Activated effector memory CD4-positive, alpha-beta T cell treated with anti-CD3 and anti-CD28 coated beads, Interleukin-2, amount 50 U/mL, for 16 hours (primary cell): ENCODE measurements around the gene LRRIQ1.

Experiments used
- DNase-seq: peaks from one replicate; pipeline ENCODE4 v3.0.0-alpha.2; 2020

The LRRIQ1 gene

DNA sequence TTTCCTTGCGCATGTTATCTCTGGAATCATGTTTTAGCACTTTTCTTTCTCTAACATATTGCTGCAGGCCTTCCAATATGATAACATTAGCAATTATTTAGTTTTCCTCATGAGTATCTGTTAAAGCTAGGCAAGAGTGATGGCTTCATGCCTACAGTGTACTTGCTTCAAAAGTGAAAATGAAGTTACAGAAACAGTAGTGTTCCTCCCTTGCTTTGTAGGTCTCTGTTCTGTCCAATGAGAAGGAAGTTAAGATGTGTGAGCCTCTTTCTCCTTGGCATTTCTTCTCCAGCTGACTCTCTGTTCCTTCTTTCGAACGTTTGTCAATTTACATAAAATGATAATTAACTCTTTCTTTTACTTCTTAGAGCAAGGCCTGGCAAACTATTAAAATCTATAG lies 22.2 kb downstream of the LRRIQ1 start:
- no peak for DNase-seq

DNA sequence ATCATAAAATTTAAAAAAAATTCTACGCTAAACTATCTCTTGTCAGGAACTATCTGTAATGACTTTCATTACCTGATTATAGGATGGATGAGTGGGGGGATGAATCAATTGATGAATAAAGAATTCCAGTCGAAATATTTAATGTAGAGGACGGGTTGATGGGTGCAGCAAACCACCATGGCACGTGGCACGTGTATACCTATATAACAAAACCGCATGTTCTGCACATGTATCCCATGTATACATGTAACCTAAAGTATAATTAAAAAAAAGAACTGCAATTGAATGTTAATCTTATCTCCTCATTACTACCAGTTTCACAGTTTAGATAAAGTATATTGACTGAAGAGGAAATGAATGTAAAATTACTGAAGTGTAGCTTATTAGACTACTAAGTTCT lies 23.4 kb downstream of the LRRIQ1 start:
- DNase-seq: no peak

GRCh38 chr12:85060916-85061315 lies 24.8 kb downstream of the LRRIQ1 start:
- DNase-seq: no peak

GRCh38 chr12:85065837-85066482 lies 29.8 kb downstream of the LRRIQ1 start:
- DNase-seq: no peak

DNA sequence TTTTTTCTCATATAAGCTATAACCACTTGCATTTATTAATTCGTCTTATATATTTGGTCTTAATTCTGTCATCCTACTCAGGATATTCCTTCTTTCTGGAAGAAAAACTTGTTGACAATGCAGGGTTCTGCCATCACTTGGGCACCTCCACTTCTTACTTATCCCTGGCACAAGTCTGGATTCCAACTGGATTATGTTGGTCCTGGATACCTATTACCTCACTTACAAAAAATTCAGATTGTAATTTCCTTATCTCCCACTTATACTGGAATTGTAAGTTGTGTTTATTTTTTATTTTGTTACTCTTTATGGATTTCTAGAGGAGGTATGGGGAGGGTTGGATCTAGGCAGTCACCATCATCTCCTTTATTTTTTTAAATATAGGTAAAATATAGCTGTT lies 36.7 kb downstream of the LRRIQ1 start:
- DNase-seq: no peak

DNA sequence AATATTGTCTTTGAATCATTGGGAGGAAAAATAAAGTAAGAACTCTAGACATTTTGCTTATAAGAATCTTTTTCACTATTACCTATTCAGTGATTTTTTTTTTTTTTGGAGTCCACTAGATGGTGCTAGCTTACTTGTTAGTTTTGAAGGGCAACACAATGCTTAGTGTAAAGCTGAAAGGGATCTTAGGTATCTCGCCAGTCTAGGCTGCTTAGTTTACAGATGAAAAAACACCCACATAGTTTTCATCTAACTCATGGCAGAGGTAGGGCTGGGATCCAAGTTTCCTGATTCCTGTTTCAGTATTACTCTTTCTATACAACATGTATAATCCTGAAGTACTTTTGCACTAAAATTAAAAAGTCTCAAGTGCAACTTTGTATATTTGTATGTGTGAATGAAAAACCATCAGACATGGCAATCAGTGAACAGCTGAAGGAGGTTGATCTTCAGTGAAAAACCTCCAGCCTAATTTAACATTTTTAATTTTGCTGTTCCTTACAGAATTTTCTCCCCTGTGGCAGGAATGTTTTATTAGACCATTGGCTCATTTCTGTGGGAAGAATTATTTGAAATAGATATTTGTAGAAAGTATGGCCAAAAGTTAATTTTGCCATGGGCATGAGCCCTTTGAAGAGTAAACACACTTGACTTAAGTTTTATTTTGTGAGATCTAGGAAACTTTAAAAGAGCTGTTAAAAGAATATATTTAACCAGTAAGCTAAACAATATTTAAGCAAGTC lies 40.7 kb downstream of the LRRIQ1 start:
- no peak for DNase-seq

DNA sequence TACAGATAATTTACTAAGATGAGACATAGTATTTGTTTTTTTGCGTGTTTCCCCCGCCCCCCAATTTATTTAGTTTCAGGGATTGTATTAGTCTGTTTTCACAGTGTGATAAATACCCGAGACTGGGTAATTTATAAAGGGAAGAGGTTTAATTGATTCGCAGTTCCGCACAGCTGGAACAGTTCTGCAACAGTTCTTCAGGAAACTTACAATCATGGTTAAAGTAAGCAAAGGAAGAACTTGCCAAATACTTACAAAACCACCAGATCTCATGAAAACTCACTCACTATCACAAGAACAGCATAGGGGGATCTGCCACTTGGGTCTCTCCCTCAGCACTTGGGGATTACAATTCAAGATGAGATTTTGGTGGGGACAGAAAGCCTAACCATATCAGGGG lies 48.9 kb downstream of the LRRIQ1 start:
- DNase-seq: no peak

GRCh38 chr12:85089792-85090191 lies 53.6 kb downstream of the LRRIQ1 start:
- no peak for DNase-seq

- DNase-seq: no peak
These were observed 56.7 kb downstream of the LRRIQ1 start for GRCh38 chr12:85092814-85093370.

DNA sequence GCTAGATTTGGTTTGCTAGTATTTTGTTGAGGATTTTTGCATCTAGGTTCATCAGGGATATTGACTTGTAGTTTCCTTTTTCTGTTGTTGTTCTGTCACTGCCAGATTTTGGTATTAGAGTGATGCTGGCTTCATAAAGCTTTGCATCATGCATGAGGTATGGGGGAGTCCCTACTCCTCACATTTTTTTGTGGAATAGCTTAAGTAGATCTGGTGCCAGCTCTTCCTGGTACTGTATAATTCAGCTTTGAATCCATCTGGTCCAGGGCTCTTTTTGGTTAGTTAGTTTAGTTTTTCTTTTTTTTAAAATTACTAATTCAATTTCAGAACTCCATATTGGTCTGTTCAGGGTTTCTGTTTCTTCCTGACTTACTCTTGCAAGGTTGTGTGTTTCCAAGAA lies 59.4 kb downstream of the LRRIQ1 start:
- no peak for DNase-seq

GRCh38 chr12:85130646-85131045 lies 94.5 kb downstream of the LRRIQ1 start:
- no peak for DNase-seq

GRCh38 chr12:85138833-85139232 lies 102.7 kb downstream of the LRRIQ1 start:
- no peak for DNase-seq

- no peak for DNase-seq
These were observed 111.2 kb downstream of the LRRIQ1 start for GRCh38 chr12:85147331-85147730.

- DNase-seq: no peak
These were observed 116.2 kb downstream of the LRRIQ1 start for GRCh38 chr12:85152311-85152729.

DNA sequence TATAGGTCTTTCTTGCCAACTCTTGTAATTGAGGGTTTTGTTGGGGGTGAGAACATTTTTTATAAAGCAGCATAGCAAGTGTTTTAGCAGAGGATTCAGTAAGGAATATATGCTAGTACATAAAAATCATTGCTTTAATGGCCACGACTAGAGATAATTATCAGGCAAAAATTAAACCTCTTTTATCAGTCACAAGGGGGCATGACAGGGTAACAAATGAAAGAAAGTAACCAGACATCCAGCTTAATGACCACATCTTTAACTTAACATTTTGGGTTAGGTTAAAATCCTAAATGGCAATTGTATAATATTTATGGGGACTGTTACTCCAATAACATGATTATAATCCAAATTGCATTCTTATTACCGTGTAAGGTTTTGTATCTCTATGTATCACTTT lies 119.6 kb downstream of the LRRIQ1 start:
- no peak for DNase-seq

GRCh38 chr12:85156569-85156968 lies 120.4 kb downstream of the LRRIQ1 start:
- no peak for DNase-seq

DNA sequence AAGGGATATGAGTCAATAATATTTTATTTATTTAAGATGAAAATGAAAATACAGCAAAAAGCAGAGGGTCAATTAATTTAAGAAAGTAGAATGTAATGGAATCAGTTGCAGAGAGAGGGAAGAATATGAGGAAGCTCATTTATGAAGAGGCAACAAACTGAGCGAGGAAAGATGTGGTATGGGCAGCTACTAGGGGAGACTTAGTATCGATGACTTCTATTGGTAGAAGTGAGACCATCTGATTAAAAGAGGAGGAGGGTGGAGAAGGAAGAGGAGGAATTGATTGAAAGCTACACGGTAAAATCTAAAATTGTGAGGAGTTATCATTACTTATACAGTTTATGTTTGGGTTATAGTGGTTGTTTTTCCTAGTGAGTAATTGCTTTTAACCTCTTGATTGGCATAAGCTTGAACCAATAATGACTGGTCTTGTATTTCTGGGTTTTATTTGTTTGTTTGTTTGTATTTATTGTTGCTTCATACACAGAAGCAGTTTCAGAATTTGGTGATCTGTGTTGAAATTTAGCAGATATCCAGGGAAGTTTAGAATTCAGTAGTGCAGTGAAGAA lies 121.0 kb downstream of the LRRIQ1 start:
- no peak for DNase-seq

GRCh38 chr12:85163752-85164321 lies 127.7 kb downstream of the LRRIQ1 start:
- DNase-seq: no peak

DNA sequence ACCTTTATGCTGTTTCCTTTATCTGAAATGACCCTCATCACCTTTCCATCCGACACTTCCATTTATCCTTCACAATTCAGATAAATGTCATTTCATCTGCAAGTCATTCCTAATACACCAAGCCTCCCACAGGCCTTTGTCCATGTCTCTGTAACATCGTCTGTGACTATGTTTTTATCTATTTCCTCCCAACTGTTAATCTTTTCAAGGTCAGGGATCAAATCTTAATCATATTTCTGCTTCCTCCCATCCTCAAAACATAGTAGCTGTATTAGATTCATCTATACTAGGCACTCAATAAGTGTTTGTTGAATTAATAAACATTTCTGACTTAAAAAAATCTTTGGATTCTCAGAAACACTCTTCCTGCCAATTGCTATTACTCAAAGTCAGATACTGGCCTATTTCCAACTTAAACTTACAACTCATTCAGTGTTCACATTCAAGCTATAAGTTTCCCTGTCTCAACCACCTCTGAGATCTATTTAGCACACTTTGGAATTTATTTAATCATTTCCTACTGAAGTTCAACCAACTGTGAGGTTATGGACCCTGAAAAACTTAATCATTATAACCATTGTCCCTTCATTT lies 143.6 kb downstream of the LRRIQ1 start:
- no peak for DNase-seq

GRCh38 chr12:85182699-85183098 lies 146.5 kb downstream of the LRRIQ1 start:
- no peak for DNase-seq

GRCh38 chr12:85183855-85184254 lies 147.7 kb downstream of the LRRIQ1 start:
- DNase-seq: no peak

GRCh38 chr12:85186236-85186635 lies 150.1 kb downstream of the LRRIQ1 start:
- no peak for DNase-seq

- no peak for DNase-seq
These were observed 152.5 kb downstream of the LRRIQ1 start for GRCh38 chr12:85188619-85189018.
